HG03565 (cell line): ENCODE results near the gene ZNRF2.
A peak's percentile ranks its signal among the peaks of the same experiment; 100 is the strongest.
"Not testable (repeated sequence)": the region's sequence is repeated elsewhere in the genome, so short reads cannot be mapped to it uniquely, and the experiment has no call there.

Experiments used
- ATAC-seq: cut with Tn5 transposase; IDR thresholded peaks from one replicate; pipeline ENCODE4 v1.9.1; 2021; ENCODE audit warnings: mild to moderate bottlenecking, moderate library complexity; ENCODE audit not compliant: unreplicated experiment

The ZNRF2 gene

DNA sequence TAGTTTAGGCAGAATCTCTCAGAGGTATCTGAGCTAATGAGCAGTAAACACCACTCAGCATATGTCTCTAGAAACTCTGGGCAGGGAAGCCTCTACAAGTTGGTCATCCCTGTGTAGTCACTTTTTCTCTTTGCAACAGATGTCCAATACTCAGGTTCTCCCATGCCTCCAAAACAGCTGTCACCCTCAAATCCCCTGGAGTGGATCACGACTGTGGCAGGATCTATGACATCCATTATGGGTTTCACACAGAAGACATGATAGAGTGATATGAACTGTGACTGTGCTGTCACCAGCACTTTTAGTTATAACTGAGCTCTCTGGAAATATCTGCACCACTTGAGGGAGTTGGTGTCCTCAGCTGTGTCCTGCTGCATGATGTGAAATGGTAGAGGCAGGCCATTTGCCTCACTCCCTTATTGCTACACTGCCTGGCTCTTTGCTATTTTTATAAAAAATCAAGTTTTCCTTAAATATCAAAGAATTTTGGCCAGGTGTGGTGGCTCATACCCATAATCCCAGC lies 24.1 kb upstream of the ZNRF2 start:
- no peak for ATAC-seq

DNA sequence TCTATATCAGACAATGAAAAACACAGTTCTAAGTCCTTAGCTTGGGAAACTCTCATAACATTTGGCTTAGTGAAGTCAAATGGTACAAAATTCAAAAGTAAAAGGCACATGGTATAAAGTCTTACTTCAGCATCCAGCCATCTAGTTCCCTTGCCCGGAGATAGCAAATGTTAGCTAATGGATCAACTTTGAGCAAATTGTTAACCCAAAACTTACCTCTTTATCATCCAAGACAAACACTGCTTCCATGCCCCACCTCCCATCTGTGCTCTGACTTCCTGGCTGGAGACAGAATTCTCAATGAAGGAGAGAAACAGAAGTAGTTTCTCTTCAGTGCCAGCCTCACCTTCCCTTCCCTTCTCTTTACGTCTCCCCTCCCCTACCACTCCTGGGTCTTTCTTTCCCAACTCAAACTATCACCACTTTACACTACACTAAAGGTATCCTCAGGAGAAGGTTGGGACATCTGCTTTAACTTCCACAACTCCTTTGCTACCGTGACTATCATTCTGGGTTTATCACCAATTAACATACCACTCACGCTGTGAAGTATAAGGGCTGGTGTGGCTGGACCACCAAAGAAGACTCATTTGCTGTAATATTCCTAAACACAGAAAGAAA lies 21.2 kb upstream of the ZNRF2 start:
- no peak for ATAC-seq

DNA sequence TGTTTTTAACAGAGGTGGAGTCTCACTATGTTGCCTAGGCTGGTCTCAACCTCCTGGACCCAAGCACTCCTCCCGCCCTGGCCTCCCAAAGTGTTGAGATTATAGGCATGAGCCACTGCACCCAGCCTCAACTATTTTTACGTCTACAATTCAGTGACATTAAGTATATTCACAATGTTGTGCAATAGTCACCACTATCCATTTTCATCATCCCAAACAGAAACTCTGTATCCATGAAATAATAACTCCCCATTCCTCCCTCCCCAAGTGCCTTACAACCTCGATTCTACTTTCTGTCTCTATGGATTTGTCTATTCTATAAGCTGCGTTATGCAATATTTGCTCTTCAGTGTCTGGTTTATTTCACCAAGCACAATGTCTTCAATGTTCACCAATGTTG lies 20.3 kb upstream of the ZNRF2 start:
- ATAC-seq: no peak

DNA sequence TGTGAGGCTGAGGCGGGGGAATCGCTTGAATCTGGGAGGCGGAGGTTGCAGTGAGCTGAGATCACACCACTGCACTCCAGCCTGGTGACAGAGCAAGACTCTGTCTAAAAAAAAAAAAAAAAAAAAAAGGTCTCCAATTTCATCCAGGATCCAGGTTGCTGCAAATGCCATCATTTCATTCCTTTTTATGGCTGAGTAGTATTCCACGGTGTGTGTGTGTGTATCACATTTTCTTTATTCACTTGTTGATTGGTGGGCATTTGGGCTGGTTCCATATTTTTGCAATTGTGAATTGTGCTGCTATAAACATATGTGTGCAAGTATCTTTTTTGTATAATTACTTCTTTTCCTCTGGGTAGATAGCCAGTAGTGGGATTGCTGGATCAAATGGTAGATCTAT lies 19.2 kb upstream of the ZNRF2 start:
- ATAC-seq: not testable (repeated sequence)

DNA sequence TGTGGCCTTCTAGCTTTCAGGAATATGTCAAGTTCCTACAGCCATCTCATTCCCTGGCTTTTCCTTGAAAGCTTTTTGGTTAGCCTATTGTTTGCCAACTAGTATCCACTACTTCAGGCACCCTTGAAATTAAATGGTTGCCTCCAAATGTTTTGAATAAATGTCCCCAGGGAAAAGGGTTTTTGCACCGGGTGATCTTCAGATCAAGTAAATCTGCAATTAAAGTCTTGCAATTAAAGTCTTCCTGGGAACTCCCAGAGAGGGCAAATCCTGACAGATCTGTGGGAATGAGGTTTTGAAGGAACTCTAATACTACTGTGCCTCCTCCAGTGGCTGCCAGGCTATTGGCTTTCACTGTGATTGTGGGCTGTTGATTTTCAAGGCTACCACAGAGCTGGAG lies 17.7 kb upstream of the ZNRF2 start:
- no peak for ATAC-seq

DNA sequence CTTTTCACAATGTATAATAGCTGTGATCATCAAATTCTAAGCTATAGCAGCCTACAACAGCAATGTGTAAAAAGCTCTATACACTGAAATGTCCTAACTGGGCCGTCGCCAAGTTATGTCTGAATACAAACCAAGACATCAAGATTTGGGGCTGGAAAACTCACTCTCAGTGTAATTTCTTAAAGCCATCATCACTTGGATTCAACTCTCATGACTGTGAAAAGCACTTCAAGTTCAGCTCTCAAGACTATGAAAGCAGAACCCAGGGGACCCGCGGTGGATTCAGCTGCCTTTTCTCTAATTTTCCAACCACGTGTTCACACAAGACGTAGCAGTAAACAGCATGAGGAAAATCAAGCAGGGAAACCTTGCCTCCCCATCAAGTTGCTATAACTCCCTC lies 15.8 kb upstream of the ZNRF2 start:
- no peak for ATAC-seq

DNA sequence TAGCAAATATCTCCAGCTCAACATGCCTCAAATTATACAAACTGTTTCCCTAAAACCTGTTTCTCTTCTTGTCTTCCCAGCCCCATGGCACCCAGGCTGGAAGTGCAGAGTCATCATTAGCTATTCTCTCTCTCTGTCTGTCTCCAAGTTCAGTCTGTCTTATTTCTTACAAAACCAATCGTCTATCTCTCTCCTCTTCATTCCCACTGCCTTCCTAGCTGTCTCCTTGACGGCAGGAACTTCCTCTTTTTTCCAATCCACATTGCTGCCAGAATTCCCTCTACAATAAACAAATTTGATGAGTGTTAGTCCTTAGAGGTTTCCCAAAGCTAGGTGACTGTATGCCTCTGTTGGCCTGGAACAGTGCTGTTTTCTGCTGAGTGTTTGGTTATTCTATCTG lies 14.9 kb upstream of the ZNRF2 start:
- ATAC-seq: no peak

DNA sequence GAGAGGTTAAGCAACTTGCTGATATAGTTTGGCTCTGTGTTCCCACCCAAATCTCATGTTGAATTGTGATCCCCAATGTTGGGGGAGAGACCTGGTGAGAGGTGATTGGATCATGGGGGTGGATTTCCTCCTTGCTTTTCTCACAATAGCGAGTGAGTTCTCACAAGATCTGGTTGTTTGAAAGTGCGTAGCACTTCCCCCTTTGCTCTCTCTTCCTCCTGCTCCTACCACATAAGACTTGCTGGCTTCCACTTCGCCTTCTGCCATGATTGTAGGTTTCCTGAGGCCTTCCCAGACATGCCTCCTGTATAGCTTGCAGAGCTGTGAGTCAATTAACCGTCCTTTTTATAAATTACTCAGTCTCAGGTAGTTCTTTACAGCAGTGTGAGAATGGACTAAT lies 13.5 kb upstream of the ZNRF2 start:
- ATAC-seq: no peak

DNA sequence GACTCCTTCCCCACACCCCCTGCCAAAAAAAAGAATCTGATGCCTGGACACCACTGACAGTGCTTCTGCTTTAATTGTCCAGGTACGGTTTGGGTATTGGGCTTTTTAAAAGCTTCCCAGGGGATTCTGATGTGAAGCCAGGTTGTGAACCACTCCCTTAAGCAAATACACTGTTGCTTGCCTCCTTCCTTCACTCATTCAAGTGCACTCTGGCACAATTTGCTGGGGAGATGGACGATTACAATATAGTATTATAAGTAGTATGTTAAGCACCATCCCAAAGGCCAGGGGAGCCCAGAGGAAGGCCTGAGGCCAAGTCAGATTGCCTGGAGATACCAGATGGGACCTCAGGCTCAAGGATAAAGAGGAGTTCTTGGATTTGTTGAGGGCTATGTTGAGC lies 12.3 kb upstream of the ZNRF2 start:
- ATAC-seq: no peak

DNA sequence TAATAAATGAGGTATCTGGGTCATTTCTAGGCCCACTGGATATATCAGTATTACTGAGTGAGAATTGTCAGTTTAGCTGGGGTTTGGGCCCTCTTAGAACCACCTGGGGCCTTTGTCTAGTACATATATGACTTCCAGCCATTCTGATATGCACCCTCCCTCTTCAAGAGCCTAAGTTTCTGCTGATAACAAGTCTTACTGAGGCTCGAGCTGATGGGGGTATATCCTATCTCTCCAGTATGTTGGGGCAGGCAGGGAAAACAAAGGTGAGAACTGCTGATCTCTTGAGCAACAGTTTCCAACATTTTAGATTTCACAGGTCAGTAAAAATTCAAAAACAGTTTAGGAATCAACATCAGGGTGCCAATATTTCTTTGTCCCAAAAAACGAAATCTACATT lies 10.8 kb upstream of the ZNRF2 start:
- ATAC-seq: no peak

DNA sequence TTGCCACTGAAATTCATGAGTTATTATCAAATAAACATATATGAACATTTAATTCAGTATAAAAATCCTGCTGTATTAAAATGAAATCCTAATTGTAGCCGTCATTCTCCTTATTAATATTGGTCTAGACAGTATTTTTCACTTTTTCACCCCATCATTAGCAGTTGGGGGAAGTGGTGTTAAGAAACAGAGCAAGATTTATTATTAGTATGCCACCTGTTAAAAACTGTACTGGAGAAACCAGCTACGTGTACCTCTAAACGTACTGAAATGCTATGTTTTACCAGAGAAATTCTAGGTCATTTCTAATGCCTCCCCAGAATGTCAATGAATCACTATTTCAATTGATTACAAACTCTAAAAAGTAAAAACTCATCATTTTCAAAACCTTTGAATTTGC lies 9.8 kb upstream of the ZNRF2 start:
- no peak for ATAC-seq

DNA sequence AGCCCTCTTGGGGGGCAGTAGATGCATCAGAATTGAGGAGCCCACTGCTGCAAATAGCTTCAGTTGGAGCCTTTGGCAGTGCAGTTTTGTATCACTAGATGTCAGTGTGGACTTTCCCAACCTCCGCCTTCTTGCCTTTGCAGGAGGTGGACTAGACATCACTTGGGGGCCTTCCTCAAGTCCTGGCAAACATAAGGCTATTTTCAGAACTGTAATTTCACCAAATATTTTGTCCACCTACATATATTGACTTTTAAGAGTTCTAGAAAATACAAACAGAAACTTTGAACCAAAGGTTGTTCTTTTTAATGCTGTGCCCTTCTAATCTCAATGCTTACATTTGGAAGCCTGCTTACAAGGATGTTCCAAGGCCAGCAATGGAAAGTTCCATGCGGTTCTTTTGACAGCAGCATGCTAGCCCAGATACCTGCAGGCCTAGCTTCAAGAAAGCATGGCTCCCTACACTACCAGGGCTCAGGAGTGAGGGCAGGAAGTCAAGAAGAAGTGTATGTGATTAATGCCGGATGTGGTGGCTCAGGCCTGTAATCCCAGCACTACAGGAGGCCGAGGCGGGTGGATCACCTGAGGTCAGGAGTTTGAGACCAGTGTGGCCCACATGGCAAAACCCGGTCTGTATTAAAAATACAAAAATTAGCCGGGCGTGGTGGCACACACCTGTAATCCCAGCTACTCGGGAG lies 8.0 kb upstream of the ZNRF2 start:
- peak; percentile 60 for ATAC-seq

DNA sequence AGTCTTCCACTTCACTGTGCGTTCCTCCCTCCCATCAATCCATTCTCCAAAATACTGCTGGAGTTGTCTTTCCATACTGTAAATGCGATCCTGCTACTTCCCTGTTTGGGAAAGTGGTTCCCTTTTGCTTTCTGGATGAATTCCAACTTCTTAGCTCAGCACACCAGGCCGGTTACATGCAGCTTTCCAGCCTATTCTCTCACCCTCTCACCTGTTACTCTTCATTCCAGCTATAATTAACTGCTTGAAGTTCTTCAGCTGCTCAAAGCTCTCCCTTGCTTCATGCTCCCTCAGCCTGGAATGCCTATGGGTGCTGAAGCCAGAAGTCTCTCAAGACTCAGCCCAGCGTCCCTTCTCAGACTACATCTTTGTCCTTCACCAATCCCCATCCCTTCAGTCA lies 6.0 kb upstream of the ZNRF2 start:
- no peak for ATAC-seq

DNA sequence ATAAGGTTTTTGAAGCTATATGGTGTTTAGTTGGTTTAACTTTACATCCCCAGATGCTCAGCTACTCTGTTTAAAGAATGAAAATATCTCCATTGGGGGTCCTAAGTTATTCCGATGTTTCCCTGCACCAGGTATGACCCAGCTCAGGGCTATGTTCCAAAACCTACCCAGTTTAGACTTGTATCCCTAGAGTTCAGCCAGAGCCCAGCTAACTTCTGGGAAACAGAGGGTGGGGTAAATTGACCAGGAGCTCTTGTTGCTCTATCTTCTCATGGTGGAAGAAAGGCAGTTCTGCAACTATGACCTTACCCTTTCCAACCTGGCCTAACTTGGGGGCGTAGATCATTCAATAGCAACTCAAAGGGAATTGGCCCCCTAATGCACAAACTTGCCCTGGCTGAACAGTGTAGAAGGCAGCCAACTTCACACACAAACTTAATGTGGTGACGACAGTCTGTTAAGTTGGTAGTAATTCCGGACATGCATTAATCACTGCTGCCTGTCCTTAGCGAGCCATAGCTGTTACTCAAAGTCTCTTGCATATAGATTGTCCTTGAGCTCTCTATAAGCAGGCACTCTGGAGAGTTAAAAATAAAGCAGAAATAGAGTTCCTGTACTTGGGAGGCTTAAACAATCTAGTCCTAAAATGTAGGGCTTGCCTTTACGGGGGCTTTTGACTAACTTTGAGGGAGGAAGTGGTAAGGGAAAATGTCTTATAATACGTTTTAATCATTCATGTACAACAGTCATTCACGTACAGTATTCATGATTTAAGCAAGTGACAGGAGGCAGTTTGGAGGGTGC lies 5.3 kb upstream of the ZNRF2 start:
- ATAC-seq: no peak

DNA sequence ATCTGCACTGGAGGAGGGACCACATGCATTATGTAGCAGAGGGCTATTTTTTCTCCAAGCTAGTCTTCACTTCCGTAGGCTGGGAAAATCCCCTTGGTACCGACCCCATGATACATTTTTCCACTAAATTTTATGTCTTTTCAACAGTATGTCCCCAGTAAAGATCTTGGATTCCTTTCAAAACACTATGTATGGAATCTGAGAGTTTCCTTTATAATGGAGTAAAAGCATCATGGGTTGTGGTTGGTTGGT lies 4.8 kb upstream of the ZNRF2 start:
- ATAC-seq: no peak

DNA sequence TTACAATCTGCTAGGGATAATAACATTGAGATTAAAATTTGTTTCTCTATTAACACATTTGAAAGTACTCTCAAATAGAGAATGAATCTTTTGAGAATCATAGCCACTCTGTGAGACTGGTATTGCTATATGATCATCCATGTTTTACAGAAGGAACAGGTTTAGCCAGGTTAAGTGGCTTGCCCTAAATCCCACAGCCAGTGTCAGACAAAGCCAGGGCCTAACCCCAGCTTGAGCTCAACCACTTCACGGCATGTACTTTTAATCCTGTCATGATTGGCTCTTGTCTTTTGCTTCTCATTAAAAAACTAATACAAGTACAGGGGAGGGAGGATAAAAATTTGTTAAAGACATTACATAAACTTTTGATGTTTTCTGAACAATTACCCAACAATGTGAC lies 3.8 kb upstream of the ZNRF2 start:
- ATAC-seq: no peak

DNA sequence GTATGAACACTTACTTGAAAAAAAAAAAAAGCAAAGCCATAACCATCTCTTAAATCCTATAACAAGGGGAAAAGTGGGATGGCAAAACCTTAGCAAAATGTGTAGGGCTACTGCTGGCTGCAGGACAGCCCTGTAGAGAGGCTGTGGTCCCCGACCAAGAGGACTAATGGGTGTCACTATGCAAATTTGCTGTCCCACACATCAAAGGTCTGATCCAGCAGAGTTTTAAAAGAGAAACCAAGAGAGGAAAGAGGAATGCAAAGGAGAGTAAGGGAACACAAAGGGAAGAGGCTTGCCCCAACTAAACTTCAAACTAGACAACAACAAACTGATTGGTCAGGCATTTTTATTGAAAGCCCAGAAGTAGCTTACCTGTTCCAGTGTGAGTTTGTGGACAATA lies 3.1 kb upstream of the ZNRF2 start:
- ATAC-seq: no peak

DNA sequence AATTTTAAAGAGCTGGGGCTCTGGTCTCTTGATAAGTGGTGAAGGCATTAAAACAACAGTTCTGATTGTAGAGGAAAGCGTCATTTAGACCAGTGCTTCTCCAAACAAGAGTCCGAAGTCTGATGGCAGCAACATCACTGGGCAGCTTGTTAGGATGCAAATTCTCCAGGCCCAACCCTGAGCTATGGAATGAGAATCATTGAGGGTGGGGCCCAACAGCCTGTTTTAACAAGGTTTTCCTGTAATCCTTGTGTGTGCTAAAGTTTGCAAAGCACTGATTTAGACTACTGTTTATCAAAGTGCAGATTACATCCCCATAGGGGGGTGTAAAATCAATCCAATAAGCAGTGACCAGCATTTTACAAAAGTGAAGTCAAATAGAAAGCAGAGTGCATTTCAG lies 2.6 kb upstream of the ZNRF2 start:
- ATAC-seq: no peak

DNA sequence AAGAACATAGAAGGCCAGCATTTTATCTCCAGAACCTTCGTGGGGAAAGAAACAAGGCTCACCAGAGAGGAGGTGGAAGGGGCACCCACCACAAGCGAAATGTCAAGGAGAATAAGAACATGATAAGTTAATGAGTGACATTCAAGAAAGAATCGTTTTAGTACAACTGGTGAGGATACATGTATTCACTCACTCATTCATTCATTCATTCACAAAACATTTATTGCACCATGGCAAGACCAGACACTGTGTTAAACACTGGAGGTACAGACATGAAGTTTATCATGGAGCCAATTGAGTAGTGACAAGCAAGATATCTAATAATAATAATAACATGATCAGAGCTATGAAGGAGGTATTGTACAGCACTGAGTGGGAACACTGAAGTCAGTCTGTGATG lies 1.7 kb upstream of the ZNRF2 start:
- ATAC-seq: no peak

DNA sequence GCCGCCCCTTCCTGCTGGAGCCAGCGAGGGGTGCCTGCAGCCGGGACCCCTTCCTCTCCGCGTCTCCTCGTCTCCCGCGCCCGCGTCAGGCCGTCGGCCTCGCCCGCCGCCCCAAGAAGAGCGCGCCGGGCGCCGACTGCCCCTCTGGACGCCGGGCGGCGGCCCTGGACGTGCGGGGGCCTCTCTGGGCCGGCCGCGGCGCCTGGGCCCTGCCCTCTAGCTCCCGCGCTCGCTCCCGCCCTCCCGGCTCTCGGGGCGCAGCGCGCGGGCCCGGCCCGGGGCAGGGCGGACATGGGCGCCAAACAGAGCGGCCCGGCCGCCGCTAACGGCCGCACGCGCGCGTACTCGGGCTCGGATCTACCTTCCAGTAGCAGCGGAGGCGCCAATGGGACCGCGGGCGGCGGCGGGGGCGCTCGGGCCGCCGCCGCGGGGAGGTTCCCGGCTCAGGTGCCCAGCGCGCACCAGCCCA lies 704 bp downstream of the ZNRF2 start:
- peak; percentile 15 for ATAC-seq

DNA sequence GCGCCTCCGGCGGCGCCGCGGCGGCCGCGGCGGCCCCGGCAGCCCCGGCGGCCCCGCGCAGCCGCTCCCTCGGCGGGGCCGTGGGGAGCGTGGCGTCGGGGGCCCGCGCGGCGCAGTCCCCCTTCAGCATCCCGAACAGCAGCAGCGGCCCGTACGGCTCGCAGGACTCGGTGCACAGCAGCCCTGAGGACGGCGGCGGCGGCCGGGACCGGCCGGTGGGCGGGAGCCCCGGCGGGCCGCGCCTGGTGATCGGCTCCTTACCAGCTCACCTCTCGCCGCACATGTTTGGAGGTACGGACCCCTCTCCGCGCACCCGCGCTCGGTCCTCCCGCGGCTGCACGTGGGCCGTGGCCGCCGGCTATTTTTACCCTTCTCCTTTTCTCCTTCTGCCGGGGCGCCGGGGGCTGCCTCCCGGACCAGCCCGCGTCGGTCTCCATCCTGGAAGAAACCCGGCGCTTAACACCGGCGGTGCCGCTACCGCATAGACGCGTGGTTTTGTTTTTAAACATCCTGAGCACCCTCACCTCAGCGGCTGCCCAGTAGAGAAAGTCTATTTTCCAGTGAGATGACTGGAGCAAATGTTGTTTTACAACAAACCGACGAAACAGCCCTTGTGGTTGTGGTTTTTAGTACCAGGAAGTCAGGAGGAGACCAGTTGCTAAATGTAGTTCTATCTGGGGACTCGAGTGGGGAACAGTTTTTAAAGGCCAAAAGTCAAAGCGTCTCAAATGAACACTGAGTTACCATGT lies 1.3 kb downstream of the ZNRF2 start:
- no peak for ATAC-seq
